HepG2 (cell line): ENCODE results near the gene COBLL1. TPM values are rescaled to one million over a fixed set of nuclear protein-coding genes. Genes with fewer than 3 reads are reported as not detected.

Experiments
- CC2D1A ChIP-seq: sonication (generic); formaldehyde crosslinking; IDR thresholded peaks from 2 replicates; pipeline ENCODE4 v1.8.1; 2023; ENCODE audit warnings: mild to moderate bottlenecking, missing genetic modification reagents
- DNMT1 ChIP-seq: sonication (generic); formaldehyde crosslinking; IDR thresholded peaks from 2 replicates; pipeline ENCODE4 v1.5.1; 2020; ENCODE audit warnings: mild to moderate bottlenecking, missing genetic modification reagents
- ELF1 ChIP-seq: sonication (generic); formaldehyde crosslinking; IDR thresholded peaks from 2 replicates; pipeline ENCODE4 v1.4.0; 2020; ENCODE audit warnings: missing genetic modification reagents
- GMEB2 ChIP-seq: IDR thresholded peaks from 2 replicates; pipeline ENCODE4 v1.6.1; 2016; ENCODE audit warnings: missing biosample characterization, missing genetic modification reagents, low read depth
- MED1 ChIP-seq: sonication (generic); formaldehyde crosslinking; IDR thresholded peaks from 2 replicates; pipeline ENCODE4 v1.4.0; 2020; ENCODE audit warnings: missing genetic modification reagents
- ONECUT2 ChIP-seq: sonication (generic); formaldehyde crosslinking; IDR thresholded peaks from 2 replicates; pipeline ENCODE4 v1.4.0; 2020; ENCODE audit warnings: missing genetic modification reagents
- PAXIP1 ChIP-seq: sonication (generic); formaldehyde crosslinking; conservative IDR thresholded peaks from 2 replicates; pipeline ENCODE4 v1.4.0; 2020; ENCODE audit warnings: mild to moderate bottlenecking, missing genetic modification reagents, moderate library complexity
- PLRG1 ChIP-seq: fragments of 450-650 bp; conservative IDR thresholded peaks from 2 replicates; pipeline ENCODE4 v1.6.1; 2016
- SKI ChIP-seq: fragments of 450-650 bp; IDR thresholded peaks from one replicate; pipeline ENCODE4 v1.6.1; 2018; ENCODE audit warnings: mild to moderate bottlenecking; ENCODE audit not compliant: partially characterized antibody
- SMAD3 ChIP-seq: sonication (generic); formaldehyde crosslinking; IDR thresholded peaks from 2 replicates; pipeline ENCODE4 v1.4.0; 2020; ENCODE audit warnings: missing genetic modification reagents
- SP1 ChIP-seq, 2 experiments: fragments of 450-650 bp in 1 of 2; sonication (generic) in 1 of 2; formaldehyde crosslinking in 1 of 2; IDR thresholded peaks; 2 replicates each; pipeline versions ENCODE4 v1.4.0 to v1.6.1; 2016 to 2020; ENCODE audit warnings: missing genetic modification reagents in 1 of 2
- SP4 ChIP-seq: sonication (generic); formaldehyde crosslinking; IDR thresholded peaks from 2 replicates; pipeline ENCODE4 v1.8.1; 2023; ENCODE audit warnings: mild to moderate bottlenecking, missing genetic modification reagents
- ZBTB25 ChIP-seq: IDR thresholded peaks from 2 replicates; pipeline ENCODE4 v1.6.1; 2018; ENCODE audit warnings: missing genetic modification reagents
- ZNF207 ChIP-seq: fragments of 450-650 bp; IDR thresholded peaks from 2 replicates; pipeline ENCODE4 v1.6.1; 2016; ENCODE audit warnings: antibody characterized with exemption, borderline replicate concordance
- ZNF550 ChIP-seq: sonication (generic); formaldehyde crosslinking; IDR thresholded peaks from 2 replicates; pipeline ENCODE4 v1.4.0; 2020; ENCODE audit warnings: mild to moderate bottlenecking, missing genetic modification reagents, borderline replicate concordance
- ZNF674 ChIP-seq: sonication (generic); formaldehyde crosslinking; IDR thresholded peaks from 2 replicates; pipeline ENCODE4 v1.5.0; 2020; ENCODE audit warnings: low read depth, mild to moderate bottlenecking, missing genetic modification reagents
- ZNF879 ChIP-seq: sonication (generic); formaldehyde crosslinking; IDR thresholded peaks from 2 replicates; pipeline ENCODE4 v1.8.1; 2023; ENCODE audit warnings: missing genetic modification reagents
- ZSCAN25 ChIP-seq: sonication (generic); formaldehyde crosslinking; IDR thresholded peaks from 2 replicates; pipeline ENCODE4 v1.8.0; 2022; ENCODE audit warnings: mild to moderate bottlenecking, missing genetic modification reagents
- polyA plus RNA-seq, 8 experiments: library from polyadenylated mRNA; depleted of rRNA in 3 of 8; stranded (reverse) in 7 of 8; unstranded in 1 of 8; fragments of >200 nt; fragmentation: Illumina TruSeq in 4 of 8; extraction: Trizol in 4 of 8; gene quantifications; 2 replicates each; pipeline versions ENCODE4 v1.2.1 to v1.2.3, GENCODE V29; 2011 to 2016; ENCODE audit warnings: low read depth in 4 of 8, missing spikeins in 1 of 8, mixed read lengths in 1 of 8; ENCODE audit not compliant: insufficient read depth in 1 of 8
- total RNA-seq, 5 experiments: library from RNA; depleted of rRNA; stranded (reverse); fragments of >200 nt; fragmentation: Illumina TruSeq; extraction: Trizol; gene quantifications; 2 replicates each; pipeline ENCODE4 v1.2.3, GENCODE V29; 2016; ENCODE audit warnings: low read depth in 1 of 5
- TF ChIP-seq, protein P1 (sequence below): sonication (generic); formaldehyde crosslinking; IDR thresholded peaks from 2 replicates; pipeline ENCODE4 v1.5.0; 2020; ENCODE audit warnings: mild to moderate bottlenecking, missing genetic modification reagents
- TF ChIP-seq, protein P2 (sequence below): sonication (generic); formaldehyde crosslinking; IDR thresholded peaks from 2 replicates; pipeline ENCODE4 v1.5.1; 2020; ENCODE audit warnings: missing genetic modification reagents, mild to moderate bottlenecking, borderline replicate concordance

The COBLL1 gene
- total and polyA plus RNA-seq, 2 of the 13 experiments (the other 11 are each of a cell fraction or from before 2014, with no cell fraction given): 32.6 to 86.8 TPM

DNA sequence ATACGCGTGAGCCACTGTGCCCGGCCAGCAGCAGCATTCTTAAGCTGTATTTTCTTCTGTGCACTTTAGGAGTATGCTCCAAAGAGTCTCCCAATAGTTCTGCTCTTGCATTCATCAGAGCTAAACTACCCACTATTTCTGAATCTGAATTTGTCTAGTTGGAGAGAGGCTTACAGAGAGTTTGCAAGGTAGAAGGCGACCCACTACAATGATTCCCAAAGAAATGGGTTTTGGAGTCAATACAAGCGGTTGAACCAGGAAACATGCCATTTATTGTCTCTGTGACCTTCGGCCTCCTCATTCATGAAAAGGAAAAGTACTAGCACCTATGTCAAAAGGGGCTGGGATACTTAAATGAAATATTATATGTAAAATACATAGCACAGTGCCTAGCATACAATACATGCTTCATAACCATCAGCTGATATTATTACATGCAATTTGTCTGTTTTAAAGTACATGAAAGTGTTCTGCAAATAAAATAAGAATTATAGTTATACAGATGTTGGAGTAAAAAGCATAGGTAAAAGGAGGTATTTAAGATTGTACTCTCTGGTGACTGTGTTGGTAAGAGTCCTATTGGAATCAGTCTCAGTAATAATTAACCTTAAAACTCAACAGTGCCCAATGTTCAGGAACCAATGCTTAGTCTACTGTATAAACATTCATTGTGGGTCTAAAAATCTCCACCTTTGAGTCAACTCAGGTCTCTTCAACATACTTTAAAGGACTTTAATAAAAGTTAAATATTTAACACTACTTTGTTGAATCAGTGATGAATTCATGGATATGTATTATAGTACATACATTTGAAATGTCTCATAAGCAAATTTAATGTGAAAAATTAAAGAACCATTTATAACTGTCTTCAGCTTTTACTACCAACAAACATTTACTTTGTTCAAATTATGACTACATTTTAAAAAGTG is 130.5 kb downstream of the COBLL1 start (continued):
- no peak for TF ChIP-seq ZBTB25 (CRISPR knock-in tag)
- no peak for TF ChIP-seq ZNF879 (CRISPR knock-in tag)
- TF ChIP-seq SP1 (IDR thresholded peaks at IDR 0.05): no peak
- no peak for TF ChIP-seq SP1 (CRISPR knock-in tag; IDR thresholded peaks at IDR 0.05)
- no peak for TF ChIP-seq GMEB2 (CRISPR knock-in tag)
- TF ChIP-seq ONECUT2 (CRISPR knock-in tag): no peak
- TF ChIP-seq, protein P1, sequence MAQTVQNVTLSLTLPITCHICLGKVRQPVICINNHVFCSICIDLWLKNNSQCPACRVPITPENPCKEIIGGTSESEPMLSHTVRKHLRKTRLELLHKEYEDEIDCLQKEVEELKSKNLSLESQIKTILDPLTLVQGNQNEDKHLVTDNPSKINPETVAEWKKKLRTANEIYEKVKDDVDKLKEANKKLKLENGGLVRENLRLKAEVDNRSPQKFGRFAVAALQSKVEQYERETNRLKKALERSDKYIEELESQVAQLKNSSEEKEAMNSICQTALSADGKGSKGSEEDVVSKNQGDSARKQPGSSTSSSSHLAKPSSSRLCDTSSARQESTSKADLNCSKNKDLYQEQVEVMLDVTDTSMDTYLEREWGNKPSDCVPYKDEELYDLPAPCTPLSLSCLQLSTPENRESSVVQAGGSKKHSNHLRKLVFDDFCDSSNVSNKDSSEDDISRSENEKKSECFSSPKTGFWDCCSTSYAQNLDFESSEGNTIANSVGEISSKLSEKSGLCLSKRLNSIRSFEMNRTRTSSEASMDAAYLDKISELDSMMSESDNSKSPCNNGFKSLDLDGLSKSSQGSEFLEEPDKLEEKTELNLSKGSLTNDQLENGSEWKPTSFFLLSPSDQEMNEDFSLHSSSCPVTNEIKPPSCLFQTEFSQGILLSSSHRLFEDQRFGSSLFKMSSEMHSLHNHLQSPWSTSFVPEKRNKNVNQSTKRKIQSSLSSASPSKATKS (CRISPR knock-in tag): no peak
- no peak for TF ChIP-seq SKI
- TF ChIP-seq ZNF674: no peak
- TF ChIP-seq ZSCAN25: peak; percentile 39; the same call in 1 of the 2 replicates
- no peak for TF ChIP-seq ZNF550 (CRISPR knock-in tag)
- no peak for TF ChIP-seq SP4
- peak; percentile 94 for TF ChIP-seq PAXIP1 (CRISPR knock-in tag)
- TF ChIP-seq ELF1 (CRISPR knock-in tag): peak; percentile 60
- TF ChIP-seq SMAD3 (CRISPR knock-in tag): peak; percentile 86; the same call in 1 of the 2 replicates
- no peak for TF ChIP-seq DNMT1 (CRISPR knock-in tag)
- no peak for TF ChIP-seq ZNF207
- peak; percentile 68 for TF ChIP-seq MED1 (CRISPR knock-in tag)
- TF ChIP-seq, protein P2, sequence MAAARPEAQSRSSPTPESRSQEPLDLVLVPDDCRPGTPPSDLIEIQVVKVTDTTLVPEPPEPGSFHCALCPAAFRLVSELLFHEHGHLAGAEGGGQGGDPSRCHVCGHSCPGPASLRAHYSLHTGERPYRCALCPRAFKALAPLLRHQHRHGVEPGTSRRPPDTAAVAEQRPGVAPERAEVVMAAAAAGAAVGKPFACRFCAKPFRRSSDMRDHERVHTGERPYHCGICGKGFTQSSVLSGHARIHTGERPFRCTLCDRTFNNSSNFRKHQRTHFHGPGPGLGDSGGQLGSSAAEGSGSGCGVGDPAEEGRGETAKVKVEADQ (CRISPR knock-in tag): peak; percentile 37; the same call in 1 of the 2 replicates
- TF ChIP-seq PLRG1: no peak
- no peak for TF ChIP-seq CC2D1A
